GM19043 (cell line): ENCODE results near the gene PRKAR2A.

ENCODE experiments used
- ATAC-seq: cut with Tn5 transposase; IDR thresholded peaks from one replicate; pipeline ENCODE4 v1.9.1; 2021; ENCODE audit warnings: low read depth; ENCODE audit not compliant: unreplicated experiment

Gene PRKAR2A

GRCh38 chr3:48696601-48697000 is 151.1 kb downstream of the PRKAR2A start:
- ATAC-seq: no peak
